Immature natural killer cell (primary cell): ENCODE measurements around the gene OTOS. TPM values are rescaled to one million over a fixed set of nuclear protein-coding genes. Genes with fewer than 3 reads are reported as not detected.

ENCODE experiments used
- DNase-seq, 3 donors: peaks; one replicate each; pipeline ENCODE4 v3.0.0; 2022; ENCODE audit warnings: mixed read lengths in 1 of 3
- H3K27ac Mint-ChIP-seq, 6 donors: one replicate each; pipeline ENCODE4 v1.8.0; 2020; ENCODE audit warnings: mixed read lengths in 6 of 6, mild to moderate bottlenecking in 5 of 6, inconsistent platforms in 4 of 6, moderate library complexity in 3 of 6
- H3K27me3 Mint-ChIP-seq, 3 donors: one replicate each; pipeline ENCODE4 v1.8.0; 2020 to 2021; ENCODE audit warnings: low read depth in 3 of 3, mild to moderate bottlenecking in 3 of 3, mixed read lengths in 3 of 3, moderate library complexity in 3 of 3, inconsistent platforms in 1 of 3
- H3K36me3 Mint-ChIP-seq, 3 donors: one replicate each; pipeline ENCODE4 v1.8.0; 2020; ENCODE audit warnings: mixed read lengths in 3 of 3, inconsistent platforms in 2 of 3, mild to moderate bottlenecking in 2 of 3
- H3K4me1 Mint-ChIP-seq, 2 donors: one replicate each; pipeline ENCODE4 v1.8.0; 2020; ENCODE audit warnings: inconsistent platforms in 2 of 2, mild to moderate bottlenecking in 2 of 2, mixed read lengths in 2 of 2, moderate library complexity in 1 of 2
- H3K4me3 Mint-ChIP-seq, 5 donors: one replicate each; pipeline ENCODE4 v1.8.0; 2020; ENCODE audit warnings: mild to moderate bottlenecking in 5 of 5, mixed read lengths in 5 of 5, inconsistent platforms in 3 of 5, moderate library complexity in 3 of 5
- H3K9me3 Mint-ChIP-seq, 6 donors: one replicate each; pipeline ENCODE4 v1.8.0; 2020; ENCODE audit warnings: mild to moderate bottlenecking in 6 of 6, mixed read lengths in 6 of 6, inconsistent platforms in 4 of 6, moderate library complexity in 3 of 6
- polyA plus RNA-seq, 3 donors: library from polyadenylated mRNA; unstranded; fragments of 300-500 nt; fragmentation: Illumina TruSeq; gene quantifications; one replicate each; pipeline ENCODE4 v1.2.3, GENCODE V29; 2021

The OTOS gene
- polyA plus RNA-seq, 3 donors from 2014 or later, result not detected

- DNase-seq, result no peak
- Mint-ChIP-seq H3K4me3 (no peak overlapping the region), H3K9me3 (peaks cover 0 to 2% (median 0%) of the 10 kb centered on the region in 6 donors), H3K27ac (no peak overlapping the region), H3K36me3 (no peaks in the 10 kb centered on the region), H3K4me1 (peaks cover 6% of the 10 kb centered on the region in 2 donors), H3K27me3 (peaks cover 0 to 2% (median 0%) of the 10 kb centered on the region in 3 donors)
Measured at GRCh38 chr2:240141736-240142135, 1.3 kb upstream of the OTOS start.

- Mint-ChIP-seq H3K36me3 (no peaks in the 10 kb centered on the region), H3K27ac (no peak overlapping the region), H3K4me1 (peaks cover 6% of the 10 kb centered on the region in 2 donors), H3K27me3 (peaks cover 0 to 2% (median 0%) of the 10 kb centered on the region in 3 donors), H3K9me3 (peaks cover 0 to 2% (median 0%) of the 10 kb centered on the region in 6 donors), H3K4me3 (no peak overlapping the region)
- no peak for DNase-seq
Measured at GRCh38 chr2:240140920-240141319, 462 bp upstream of the OTOS start.

GRCh38 chr2:240139666-240140393 is 628 bp downstream of the OTOS start:
- Mint-ChIP-seq H3K9me3 (peaks cover 0 to 2% (median 0%) of the 10 kb centered on the region in 6 donors), H3K4me3 (no peak overlapping the region), H3K36me3 (no peaks in the 10 kb centered on the region), H3K27me3 (peaks cover 2 to 4% (median 3%) of the 10 kb centered on the region in 3 donors), H3K4me1 (peaks cover 15 to 16% of the 10 kb centered on the region in 2 donors), H3K27ac (no peak overlapping the region)
- DNase-seq, result no peak

GRCh38 chr2:240139011-240139441 is 1.4 kb downstream of the OTOS start:
- no peak overlapping the region for H3K27ac Mint-ChIP-seq
- peaks cover 3 to 4% (median 3%) of the 10 kb centered on the region in 3 donors for H3K27me3 Mint-ChIP-seq
- H3K9me3 Mint-ChIP-seq, result peaks cover 0 to 2% (median 0%) of the 10 kb centered on the region in 6 donors
- H3K4me1 Mint-ChIP-seq, result peaks cover 22 to 24% of the 10 kb centered on the region in 2 donors
- no peak overlapping the region for H3K4me3 Mint-ChIP-seq
- DNase-seq, result no peak
- H3K36me3 Mint-ChIP-seq, result peaks cover 0 to 2% (median 0%) of the 10 kb centered on the region in 3 donors

GRCh38 chr2:240138254-240138984 is 2.0 kb downstream of the OTOS start:
- H3K27ac Mint-ChIP-seq, result no peak overlapping the region
- H3K4me1 Mint-ChIP-seq, result peaks cover 22 to 29% of the 10 kb centered on the region in 2 donors
- no peak for DNase-seq
- peak overlapping the region in 3 of 5 donors; percentile 38 to 96 (median 71) for H3K4me3 Mint-ChIP-seq
- H3K27me3 Mint-ChIP-seq, result peaks cover 3 to 4% (median 3%) of the 10 kb centered on the region in 3 donors
- H3K36me3 Mint-ChIP-seq, result peaks cover 0 to 4% (median 0%) of the 10 kb centered on the region in 3 donors
- peaks cover 0 to 2% (median 0%) of the 10 kb centered on the region in 6 donors for H3K9me3 Mint-ChIP-seq

- peaks cover 3 to 4% (median 3%) of the 10 kb centered on the region in 3 donors for H3K27me3 Mint-ChIP-seq
- H3K4me3 Mint-ChIP-seq, result peak overlapping the region in 4 of 5 donors; percentile 86 to 96 (median 93)
- peaks cover 26 to 34% of the 10 kb centered on the region in 2 donors for H3K4me1 Mint-ChIP-seq
- DNase-seq, result no peak
- H3K27ac Mint-ChIP-seq, result no peak overlapping the region
- H3K9me3 Mint-ChIP-seq, result peaks cover 0 to 2% (median 0%) of the 10 kb centered on the region in 6 donors
- H3K36me3 Mint-ChIP-seq, result peaks cover 0 to 6% (median 4%) of the 10 kb centered on the region in 3 donors
Measured at GRCh38 chr2:240137596-240138253, 2.7 kb downstream of the OTOS start.

GRCh38 chr2:240136671-240137292 is 3.7 kb downstream of the OTOS start:
- DNase-seq, result no peak
- Mint-ChIP-seq H3K27ac (peak overlapping the region; percentile 7 to 84 (median 78)), H3K36me3 (peaks cover 0 to 8% (median 7%) of the 10 kb centered on the region in 3 donors), H3K4me3 (peak overlapping the region; percentile 86 to 96 (median 93)), H3K9me3 (no peaks in the 10 kb centered on the region), H3K4me1 (peaks cover 26 to 34% of the 10 kb centered on the region in 2 donors), H3K27me3 (peaks cover 3 to 4% (median 3%) of the 10 kb centered on the region in 3 donors)

GRCh38 chr2:240136013-240136670 is 4.3 kb downstream of the OTOS start, which contains the start of gene COPS9:
Gene COPS9, minus strand, starts transcription at chr2:240136305. Its CDS starts 21 bp downstream, at chr2:240136284.
- peak; percentile 83 to 89 (median 86) for DNase-seq
- H3K36me3 Mint-ChIP-seq, result peaks cover 0 to 11% (median 7%) of the 10 kb centered on the region in 3 donors
- peaks cover 3 to 4% (median 3%) of the 10 kb centered on the region in 3 donors for H3K27me3 Mint-ChIP-seq
- H3K4me1 Mint-ChIP-seq, result peaks cover 26 to 34% of the 10 kb centered on the region in 2 donors
- H3K4me3 Mint-ChIP-seq, result peak within 1 kb of the TSS; percentile 93 to 96 (median 94)
- peak within 1 kb of the TSS; percentile 64 to 94 (median 84) for H3K27ac Mint-ChIP-seq
- no peaks in the 10 kb centered on the region for H3K9me3 Mint-ChIP-seq

GRCh38 chr2:240135706-240136012 is 4.8 kb downstream of the OTOS start:
- H3K4me1 Mint-ChIP-seq, result peaks cover 26 to 34% of the 10 kb centered on the region in 2 donors
- H3K27ac Mint-ChIP-seq, result peak overlapping the region; percentile 36 to 94 (median 84)
- H3K9me3 Mint-ChIP-seq, result no peaks in the 10 kb centered on the region
- DNase-seq, result no peak
- peak overlapping the region; percentile 93 to 96 (median 94) for H3K4me3 Mint-ChIP-seq
- H3K27me3 Mint-ChIP-seq, result peaks cover 3 to 4% (median 3%) of the 10 kb centered on the region in 3 donors
- H3K36me3 Mint-ChIP-seq, result peaks cover 0 to 16% (median 7%) of the 10 kb centered on the region in 3 donors

GRCh38 chr2:240134956-240135520 is 5.4 kb downstream of the OTOS start:
- Mint-ChIP-seq H3K27ac (peak overlapping the region; percentile 36 to 94 (median 84)), H3K36me3 (peaks cover 0 to 16% (median 7%) of the 10 kb centered on the region in 3 donors), H3K9me3 (no peaks in the 10 kb centered on the region), H3K4me1 (peaks cover 26 to 34% of the 10 kb centered on the region in 2 donors), H3K27me3 (peaks cover 3 to 4% (median 3%) of the 10 kb centered on the region in 3 donors), H3K4me3 (peak overlapping the region; percentile 93 to 96 (median 94))
- DNase-seq, result no peak

GRCh38 chr2:240134466-240134865 is 6.0 kb downstream of the OTOS start:
- Mint-ChIP-seq H3K4me3 (peak overlapping the region in 4 of 5 donors; percentile 44 to 96 (median 74)), H3K27me3 (peaks cover 3 to 4% (median 3%) of the 10 kb centered on the region in 3 donors), H3K27ac (peak overlapping the region in 3 of 6 donors; percentile 13 to 71 (median 29)), H3K4me1 (peaks cover 26 to 34% of the 10 kb centered on the region in 2 donors), H3K9me3 (no peaks in the 10 kb centered on the region), H3K36me3 (peaks cover 0 to 21% (median 7%) of the 10 kb centered on the region in 3 donors)
- DNase-seq, result no peak

- Mint-ChIP-seq H3K27ac (peak overlapping the region in 2 of 6 donors; percentile 69 to 70), H3K4me1 (peaks cover 26 to 34% of the 10 kb centered on the region in 2 donors)
Measured at GRCh38 chr2:240133401-240133800, 7.1 kb downstream of the OTOS start.

More at GRCh38 chr2:240133401-240133800, 7.1 kb downstream of the OTOS start:
- no peaks in the 10 kb centered on the region for H3K9me3 Mint-ChIP-seq
- peaks cover 2 to 4% (median 3%) of the 10 kb centered on the region in 3 donors for H3K27me3 Mint-ChIP-seq
- peak overlapping the region; percentile 46 to 96 (median 63) for H3K4me3 Mint-ChIP-seq
- no peak for DNase-seq
- H3K36me3 Mint-ChIP-seq, result peaks cover 0 to 21% (median 7%) of the 10 kb centered on the region in 3 donors
